HCT116 (cell line): ENCODE measurements around the gene USP28. TPM values are rescaled to one million over a fixed set of nuclear protein-coding genes. Genes with fewer than 3 reads are reported as not detected.
"Not testable (repeated sequence)": the region's sequence is repeated elsewhere in the genome, so short reads cannot be mapped to it uniquely, and the experiment has no call there.

Experiments
- ATAC-seq: fragments of 200-7000 bp; cut with Tn5 transposase; 2 replicates; pipeline ENCODE4 v1.9.1; 2020; ENCODE audit warnings: mild to moderate bottlenecking, moderate library complexity
- BruUV-seq: library from RNA; stranded (reverse); fragments of 400-500 nt; replicated peaks from 2 replicates; lab custom pipeline; 2021; lab: Mats Ljungman, UMichigan
- CTCF ChIA-PET: fragments of 300-600 bp; sonication (Branson Sonifier 250); formaldehyde crosslinking; loops from one replicate; lab custom pipeline; 2021; ENCODE audit warnings: antibody characterized with exemption; lab: Charles Lee
- POLR2A ChIA-PET: fragments of 300-600, 350-600 bp; sonication (Branson Sonifier 250); formaldehyde crosslinking; loops from one replicate; lab custom pipeline; 2021; ENCODE audit warnings: antibody characterized with exemption; lab: Charles Lee
- RAD21 ChIA-PET, 2 experiments: fragments of 300-600 bp; sonication (Branson Sonifier 250); formaldehyde crosslinking; loops; one replicate each; lab custom pipeline; 2023; ENCODE audit warnings: low total read pairs in 2 of 2; ENCODE audit not compliant: uncharacterized antibody in 2 of 2, unreplicated experiment in 2 of 2, low non-redundant PET in 1 of 2; lab: Charles Lee
- DNase-seq: peaks from one replicate; pipeline ENCODE4 v3.0.0-alpha.2; 2010; ENCODE audit warnings: low read depth, low spot score
- H2AFZ ChIP-seq: fragments of 200-600 bp; shearing (Covaris generic), sonication (generic); 2 replicates; pipeline ENCODE4 v1.6.1; 2017; ENCODE audit warnings: low read depth, mixed run types, mixed read lengths, antibody characterized with exemption, low read length; ENCODE audit not compliant: poor library complexity, severe bottlenecking
- H3K27ac ChIP-seq: 2 replicates; pipeline ENCODE4 v1.5.1; 2012; ENCODE audit warnings: low read depth, low read length
- H3K27me3 ChIP-seq: fragments of 200-600 bp; sonication (generic); 2 replicates; pipeline ENCODE4 v1.6.1; 2016; ENCODE audit warnings: mixed run types, low read length, mixed read lengths; ENCODE audit not compliant: insufficient read depth
- H3K36me3 ChIP-seq, 2 experiments: fragments of 200-500 bp in 1 of 2; fragments of 200-600 bp in 1 of 2; sonication (Bioruptor generic) in 1 of 2; sonication (generic) in 1 of 2; 2 replicates each; pipeline versions ENCODE4 v1.5.1 to v1.6.1; 2014 to 2016; ENCODE audit warnings: low read length in 2 of 2, inconsistent platforms in 1 of 2, mixed read lengths in 1 of 2, mixed run types in 1 of 2; ENCODE audit not compliant: insufficient read depth in 2 of 2, control insufficient read depth in 1 of 2
- H3K4me1 ChIP-seq, 2 experiments: fragments of 200-600 bp in 1 of 2; sonication (generic) in 1 of 2; 2 replicates each; pipeline versions ENCODE4 v1.5.1 to v1.6.1; 2012 to 2017; ENCODE audit warnings: low read length in 2 of 2, inconsistent platforms in 1 of 2, mild to moderate bottlenecking in 1 of 2, mixed read lengths in 1 of 2, mixed run types in 1 of 2, moderate library complexity in 1 of 2; ENCODE audit not compliant: insufficient read depth in 2 of 2, control insufficient read depth in 1 of 2
- H3K4me2 ChIP-seq: fragments of 200-600 bp; sonication (generic); 2 replicates; pipeline ENCODE4 v1.6.1; 2017; ENCODE audit warnings: mixed run types, low read length, mixed read lengths
- H3K4me3 ChIP-seq, 2 experiments: fragments of 200-600 bp in 1 of 2; sonication (generic) in 1 of 2; replicated peaks in 1 of 2; 2 replicates each; pipeline ENCODE4 v1.5.1; 2011 to 2016; ENCODE audit warnings: low read length in 2 of 2, control low read depth in 1 of 2, low read depth in 1 of 2, mild to moderate bottlenecking in 1 of 2, mixed read lengths in 1 of 2, mixed run types in 1 of 2
- H3K79me2 ChIP-seq: fragments of 200-600 bp; sonication (generic); 2 replicates; pipeline ENCODE4 v1.6.1; 2017; ENCODE audit warnings: mild to moderate bottlenecking, mixed run types, low read length, moderate library complexity, mixed read lengths; ENCODE audit not compliant: insufficient read depth
- H3K9ac ChIP-seq: fragments of 200-600 bp; sonication (generic); 2 replicates; pipeline ENCODE4 v1.6.1; 2016; ENCODE audit warnings: low read length, mixed read lengths
- H3K9me2 ChIP-seq: fragments of 200-600 bp; sonication (generic), shearing (Covaris generic); 2 replicates; pipeline ENCODE4 v1.6.1; 2017; ENCODE audit warnings: mixed run types, mild to moderate bottlenecking, moderate library complexity; ENCODE audit not compliant: insufficient read depth
- H3K9me3 ChIP-seq, 2 experiments: fragments of 200-500 bp in 1 of 2; fragments of 200-600 bp in 1 of 2; sonication (Bioruptor generic) in 1 of 2; sonication (generic) in 1 of 2; 2 replicates each; pipeline ENCODE4 v1.6.1; 2014 to 2017; ENCODE audit warnings: low read length in 2 of 2, mixed read lengths in 2 of 2, inconsistent platforms in 1 of 2, low read depth in 1 of 2, mild to moderate bottlenecking in 1 of 2, mixed run types in 1 of 2, moderate library complexity in 1 of 2; ENCODE audit not compliant: control insufficient read depth in 1 of 2, insufficient read depth in 1 of 2
- H4K20me1 ChIP-seq: fragments of 200-600 bp; sonication (generic), shearing (Covaris generic); 2 replicates; pipeline ENCODE4 v1.6.1; 2017; ENCODE audit warnings: mixed run types, mild to moderate bottlenecking, moderate library complexity; ENCODE audit not compliant: insufficient read depth
- JUND ChIP-seq: IDR thresholded peaks from 2 replicates; pipeline ENCODE4 v1.6.1; 2012
- POLR2AphosphoS5 ChIP-seq: IDR thresholded peaks from 2 replicates; pipeline ENCODE4 v1.6.1; 2011; ENCODE audit warnings: mild to moderate bottlenecking, low read depth, low read length, moderate library complexity
- intact Hi-C: fragments of 100-400 bp; cut with micrococcal nuclease; formaldehyde crosslinking; loops from 2 replicates; pipeline ENCODE4 v1.10.0; 2022
- total RNA-seq: library from RNA; stranded (reverse); gene quantifications from one replicate; pipeline ENCODE4 v1.2.1, GENCODE V29; 2021; ENCODE audit not compliant: unreplicated experiment

USP28 gene
- total RNA-seq, 1 experiment from 2014 or later: 23.5 TPM

DNA sequence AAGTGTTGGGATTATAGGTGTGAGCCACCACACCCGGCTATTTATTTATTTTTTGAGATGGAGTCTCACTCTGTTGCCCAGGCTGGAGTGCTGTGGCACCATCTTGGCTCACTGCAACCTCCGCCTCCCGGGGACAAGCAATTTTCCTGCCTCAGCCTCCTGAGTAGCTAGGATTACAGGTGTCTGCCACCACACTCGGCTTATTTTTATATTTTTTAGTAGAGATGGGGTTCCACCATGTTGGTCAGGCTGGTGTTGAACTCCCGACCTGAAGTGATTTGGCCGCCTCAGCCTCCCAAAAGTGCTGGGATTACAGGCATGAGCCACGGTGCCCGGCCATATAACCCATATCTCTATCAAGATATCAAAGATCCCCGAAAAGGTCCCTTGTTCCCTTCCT lies 36.1 kb upstream of the USP28 start:
- RAD21 ChIA-PET, H3K4me2 ChIP-seq, H3K9ac ChIP-seq, H3K4me1 ChIP-seq, H3K36me3 ChIP-seq, H3K9me3 ChIP-seq, H3K9me2 ChIP-seq, H2AFZ ChIP-seq, BruUV-seq, H4K20me1 ChIP-seq, DNase-seq, H3K27ac ChIP-seq, intact Hi-C loops, H3K79me2 ChIP-seq, CTCF ChIA-PET, POLR2A ChIA-PET, H3K4me3 ChIP-seq, ATAC-seq: not testable (repeated sequence)
- H3K27me3 ChIP-seq: peaks cover 12% of the 10 kb centered on the region; the same call in 1 of the 2 replicates

DNA sequence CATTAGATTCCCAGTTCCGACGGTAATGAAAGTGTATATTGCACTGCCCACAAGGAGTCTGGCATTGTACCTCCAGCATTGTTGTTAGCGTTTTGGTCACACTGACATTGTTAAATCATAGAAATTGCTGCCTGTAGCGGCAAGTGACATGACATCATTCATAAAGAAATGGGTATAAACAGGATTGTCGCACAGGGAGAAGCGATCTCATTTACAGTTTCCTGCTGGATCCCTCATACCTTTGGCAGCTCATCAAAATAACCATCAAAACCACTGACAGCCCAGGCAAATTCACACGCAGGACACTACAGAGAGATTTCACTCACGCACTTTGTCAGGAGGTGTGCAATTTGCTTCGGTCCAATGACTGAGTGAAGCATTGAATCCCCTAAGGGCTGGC lies 32.7 kb upstream of the USP28 start:
- intact Hi-C loops: loop anchor here (10.0 kb wide), 1 partner anchor 257 kb away; no protein-coding TSS in a partner anchor
- Histone ChIP-seq H3K36me3 (no peaks in the 10 kb centered on the region), H3K9me2 (no peaks in the 10 kb centered on the region), H3K4me3 (no peak overlapping the region), H3K79me2 (no peaks in the 10 kb centered on the region), H3K27ac (no peak overlapping the region), H3K9ac (no peak overlapping the region)
- ATAC-seq (no peak), DNase-seq (no peak)
- BruUV-seq: no TSS peak
- RAD21 ChIA-PET: no interaction called here
- POLR2A ChIA-PET: no interaction called here
- TF ChIP-seq POLR2AphosphoS5 (no peak), JUND (no peak)
- TF ChIP-seq, all 23 proteins: peak for 0
- no peaks in the 10 kb centered on the region for H3K9me3 ChIP-seq
- H2AFZ ChIP-seq: no peak overlapping the region
- CTCF ChIA-PET: interaction anchor here (1.0 to 4.9 kb wide), 3 partner anchors 13 to 356 kb away, joined by 3 to 38 read pairs (median 16); no protein-coding TSS in a partner anchor
- H3K27me3 ChIP-seq: peaks cover 15% of the 10 kb centered on the region; the same call in 1 of the 2 replicates
- H3K4me1 ChIP-seq: no peaks in the 10 kb centered on the region
- H3K4me2 ChIP-seq: no peak overlapping the region
- no peaks in the 10 kb centered on the region for H4K20me1 ChIP-seq
